AG04450 (cell line): Measurements from ENCODE around the gene PTGES3. TPM values are rescaled to one million over a fixed set of nuclear protein-coding genes. Genes with fewer than 3 reads are reported as not detected.

Experiments
- CTCF ChIA-PET: fragments of 300-600, 350-600 bp; formaldehyde crosslinking; extraction: SDS; loops from one replicate; lab custom pipeline; 2022; ENCODE audit warnings: antibody characterized with exemption, inconsistent platforms; lab: Charles Lee
- POLR2A ChIA-PET: fragments of 350-600 bp; formaldehyde crosslinking; extraction: SDS; loops from one replicate; lab custom pipeline; 2021; ENCODE audit warnings: antibody characterized with exemption, inconsistent platforms; lab: Yijun Ruan, JAX
- DNase-seq: peaks from one replicate; pipeline ENCODE4 v3.0.0-alpha.2; 2011; ENCODE audit warnings: low read depth, low spot score
- H3K27ac ChIP-seq: one replicate; pipeline ENCODE4 v1.5.1; 2012; ENCODE audit warnings: low read depth, low read length, control low read depth
- H3K27me3 ChIP-seq: one replicate; pipeline ENCODE4 v1.6.0; 2012; ENCODE audit warnings: low read length; ENCODE audit not compliant: control insufficient read depth, insufficient read depth
- H3K4me3 ChIP-seq: 2 replicates; pipeline ENCODE4 v1.5.1; 2011; ENCODE audit warnings: mild to moderate bottlenecking, low read depth, low read length, control low read depth
- H3K9me3 ChIP-seq: 2 replicates; pipeline ENCODE4 v1.5.1; 2012; ENCODE audit warnings: low read length; ENCODE audit not compliant: control insufficient read depth, insufficient read depth
- polyA plus RNA-seq: library from polyadenylated mRNA; depleted of rRNA; stranded (reverse); fragments of >200 nt; gene quantifications from 2 replicates; pipeline ENCODE4 v1.2.3, GENCODE V29; 2011
- TF ChIP-seq, protein P1 (sequence below): IDR thresholded peaks from 2 replicates; pipeline ENCODE4 v1.5.1; 2011; ENCODE audit warnings: low read depth, low read length, control low read depth, inconsistent platforms

Gene PTGES3
- polyA plus RNA-seq, 1 experiment = 112 TPM

GRCh38 chr12:56678852-56679251 lies 9.2 kb downstream of the PTGES3 start:
- no peaks in the 10 kb centered on the region for H3K27me3 ChIP-seq
- no peak for DNase-seq
- TF ChIP-seq, protein P1, sequence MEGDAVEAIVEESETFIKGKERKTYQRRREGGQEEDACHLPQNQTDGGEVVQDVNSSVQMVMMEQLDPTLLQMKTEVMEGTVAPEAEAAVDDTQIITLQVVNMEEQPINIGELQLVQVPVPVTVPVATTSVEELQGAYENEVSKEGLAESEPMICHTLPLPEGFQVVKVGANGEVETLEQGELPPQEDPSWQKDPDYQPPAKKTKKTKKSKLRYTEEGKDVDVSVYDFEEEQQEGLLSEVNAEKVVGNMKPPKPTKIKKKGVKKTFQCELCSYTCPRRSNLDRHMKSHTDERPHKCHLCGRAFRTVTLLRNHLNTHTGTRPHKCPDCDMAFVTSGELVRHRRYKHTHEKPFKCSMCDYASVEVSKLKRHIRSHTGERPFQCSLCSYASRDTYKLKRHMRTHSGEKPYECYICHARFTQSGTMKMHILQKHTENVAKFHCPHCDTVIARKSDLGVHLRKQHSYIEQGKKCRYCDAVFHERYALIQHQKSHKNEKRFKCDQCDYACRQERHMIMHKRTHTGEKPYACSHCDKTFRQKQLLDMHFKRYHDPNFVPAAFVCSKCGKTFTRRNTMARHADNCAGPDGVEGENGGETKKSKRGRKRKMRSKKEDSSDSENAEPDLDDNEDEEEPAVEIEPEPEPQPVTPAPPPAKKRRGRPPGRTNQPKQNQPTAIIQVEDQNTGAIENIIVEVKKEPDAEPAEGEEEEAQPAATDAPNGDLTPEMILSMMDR = no peak
- CTCF ChIA-PET = interaction anchor here (1.0 to 1.6 kb wide), 2 partner anchors 42 kb away, joined by 3 to 6 read pairs; no protein-coding TSS in a partner anchor
- H3K4me3 ChIP-seq = no peak overlapping the region
- no peak overlapping the region for H3K27ac ChIP-seq
- H3K9me3 ChIP-seq = peaks cover 6% of the 10 kb centered on the region; the same call in 1 of the 2 replicates
- POLR2A ChIA-PET = interaction anchor here (0.6 kb wide), 1 partner anchor 19 kb away, joined by 3 read pairs; no protein-coding TSS in a partner anchor

GRCh38 chr12:56677680-56678079 lies 10.4 kb downstream of the PTGES3 start:
- H3K4me3 ChIP-seq = no peak overlapping the region
- H3K9me3 ChIP-seq = no peaks in the 10 kb centered on the region
- TF ChIP-seq, protein P1 = no peak
- ChIA-PET CTCF (interaction anchor here (1.0 to 1.5 kb wide), 2 partner anchors 41 kb away, joined by 6 to 7 read pairs; no protein-coding TSS in a partner anchor), POLR2A (interaction anchor here (0.6 kb wide), 1 partner anchor 12 kb away, joined by 4 read pairs; no protein-coding TSS in a partner anchor)
- no peak overlapping the region for H3K27ac ChIP-seq
- no peaks in the 10 kb centered on the region for H3K27me3 ChIP-seq
- DNase-seq = no peak

DNA sequence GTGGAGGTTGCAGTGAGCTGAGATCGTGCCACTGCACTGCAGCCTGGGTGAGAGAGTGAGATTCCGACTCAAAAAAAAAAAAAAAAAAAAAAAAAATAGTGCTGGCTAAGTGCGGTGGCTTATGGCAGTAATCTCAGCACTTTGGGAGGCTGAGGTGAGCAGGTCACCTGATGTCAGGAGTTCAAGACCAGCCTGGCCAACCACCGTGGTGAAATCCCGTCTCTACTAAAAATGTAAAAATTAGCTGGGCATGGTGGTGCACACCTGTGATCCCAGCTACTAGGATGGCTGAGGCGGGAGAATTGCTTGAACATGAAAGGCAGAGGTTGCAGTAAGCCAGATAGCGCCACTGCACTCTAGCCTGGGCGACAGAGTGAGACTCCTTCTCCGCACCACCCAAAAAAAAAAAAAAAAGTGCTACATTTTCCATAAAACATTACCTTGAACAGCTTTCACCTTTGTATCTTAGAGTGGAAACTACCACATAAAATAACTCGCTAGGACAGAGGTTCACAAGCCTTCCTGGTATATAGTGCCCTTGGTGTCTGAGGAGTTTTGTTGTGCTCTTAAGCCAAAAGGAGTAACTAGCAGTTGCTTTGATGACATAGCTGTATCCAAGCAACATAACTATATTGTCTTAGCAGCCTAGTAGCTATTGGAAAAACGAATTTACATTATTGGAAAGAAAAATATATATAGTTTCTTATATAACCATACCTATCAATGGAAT lies 11.1 kb downstream of the PTGES3 start:
- H3K9me3 ChIP-seq = no peaks in the 10 kb centered on the region
- POLR2A ChIA-PET = no interaction called here
- DNase-seq = no peak
- no peak overlapping the region for H3K27ac ChIP-seq
- no peaks in the 10 kb centered on the region for H3K27me3 ChIP-seq
- CTCF ChIA-PET = interaction anchor here (1.5 kb wide), 1 partner anchor 40 kb away, joined by 7 read pairs; no protein-coding TSS in a partner anchor
- no peak overlapping the region for H3K4me3 ChIP-seq
- TF ChIP-seq, protein P1 = no peak

DNA sequence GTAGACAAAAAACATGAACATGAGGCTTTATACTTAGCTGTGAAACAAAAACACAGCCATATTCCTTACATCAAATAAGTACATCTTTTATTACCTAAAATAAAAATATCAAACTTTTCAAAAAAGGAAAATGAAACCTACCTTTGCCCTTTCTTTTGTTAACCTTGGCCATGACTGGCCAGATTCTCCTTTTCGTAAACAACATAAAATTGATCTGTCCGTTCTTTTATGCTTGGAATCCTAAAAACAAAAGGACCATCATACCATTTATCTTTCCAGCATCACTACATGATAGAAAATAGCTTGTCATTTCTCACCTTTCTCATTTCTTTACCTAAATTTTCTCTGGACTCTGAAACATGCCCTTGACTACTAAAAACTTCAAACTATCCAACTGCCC lies 16.5 kb downstream of the PTGES3 start:
- ChIA-PET POLR2A (no interaction called here), CTCF (interaction anchor here (0.6 kb wide), 1 partner anchor 35 kb away, joined by 3 read pairs; no protein-coding TSS in a partner anchor)
- TF ChIP-seq, protein P1 = no peak

GRCh38 chr12:56670836-56671235 lies 17.2 kb downstream of the PTGES3 start:
- H3K9me3 ChIP-seq = no peaks in the 10 kb centered on the region
- DNase-seq = no peak
- TF ChIP-seq, protein P1 = no peak
- ChIA-PET POLR2A (no interaction called here), CTCF (interaction anchor here (1.0 to 3.4 kb wide), 2 partner anchors 35 to 156 kb away, joined by 3 to 17 read pairs; no protein-coding TSS in a partner anchor)
- H3K27me3 ChIP-seq = no peaks in the 10 kb centered on the region
- no peak overlapping the region for H3K27ac ChIP-seq
- H3K4me3 ChIP-seq = no peak overlapping the region

More for the DNA sequence above, 16.5 kb downstream of the PTGES3 start:
- Histone ChIP-seq H3K27me3 (no peaks in the 10 kb centered on the region), H3K27ac (no peak overlapping the region), H3K9me3 (no peaks in the 10 kb centered on the region), H3K4me3 (no peak overlapping the region)
- no peak for DNase-seq
